Astrocyte (in vitro differentiated cells and primary cell): ENCODE results near the gene RDH11. TPM values are rescaled to one million over a fixed set of nuclear protein-coding genes. Genes with fewer than 3 reads are reported as not detected.

Experiments
- DNase-seq: peaks from one replicate; pipeline ENCODE4 v3.0.0-alpha.2; 2010; ENCODE audit warnings: low read depth
- FAIRE-seq: peaks from 2 replicates; lab custom pipeline; 2011; peaks lifted over from hg19 to GRCh38; lab: Jason Lieb, UNC
- H2AFZ ChIP-seq: 2 replicates; pipeline ENCODE4 v1.6.0; 2012; ENCODE audit warnings: low read depth, low read length, inconsistent platforms
- H3K27ac ChIP-seq: 2 replicates; pipeline ENCODE4 v1.5.1; 2011; ENCODE audit warnings: low read depth, low read length, inconsistent platforms
- H3K27me3 ChIP-seq: 2 replicates; pipeline ENCODE4 v1.6.0; 2011; ENCODE audit warnings: low read length, inconsistent platforms; ENCODE audit not compliant: insufficient read depth
- H3K36me3 ChIP-seq: 2 replicates; pipeline ENCODE4 v1.5.1; 2011; ENCODE audit warnings: low read length, inconsistent platforms; ENCODE audit not compliant: insufficient read depth
- H3K4me1 ChIP-seq: 2 replicates; pipeline ENCODE4 v1.5.1; 2011; ENCODE audit warnings: low read length, inconsistent platforms; ENCODE audit not compliant: insufficient read depth
- H3K4me2 ChIP-seq: 2 replicates; pipeline ENCODE4 v1.6.0; 2012; ENCODE audit warnings: low read length, inconsistent platforms
- H3K4me3 ChIP-seq: 2 replicates; pipeline ENCODE4 v1.5.1; 2011; ENCODE audit warnings: low read depth, mild to moderate bottlenecking, low read length, inconsistent platforms; ENCODE audit not compliant: insufficient read depth
- H3K79me2 ChIP-seq: 2 replicates; pipeline ENCODE4 v1.6.0; 2012; ENCODE audit warnings: mild to moderate bottlenecking, low read length, inconsistent platforms; ENCODE audit not compliant: insufficient read depth
- H3K9ac ChIP-seq: 2 replicates; pipeline ENCODE4 v1.6.0; 2012; ENCODE audit warnings: mild to moderate bottlenecking, low read length, inconsistent platforms
- H3K9me3 ChIP-seq: 2 replicates; pipeline ENCODE4 v1.5.1; 2012; ENCODE audit warnings: low read depth, mild to moderate bottlenecking, low read length, inconsistent platforms; ENCODE audit not compliant: insufficient read depth
- H4K20me1 ChIP-seq: 2 replicates; pipeline ENCODE4 v1.6.0; 2012; ENCODE audit warnings: low read length, inconsistent platforms; ENCODE audit not compliant: insufficient read depth
- H3K27ac Mint-ChIP-seq: one replicate; pipeline ENCODE4 v1.8.0; 2021; ENCODE audit warnings: mild to moderate bottlenecking, mixed read lengths; ENCODE audit not compliant: unreplicated experiment
- H3K27me3 Mint-ChIP-seq: one replicate; pipeline ENCODE4 v1.8.0; 2021; ENCODE audit warnings: low read depth, mixed read lengths; ENCODE audit not compliant: unreplicated experiment
- H3K36me3 Mint-ChIP-seq: one replicate; pipeline ENCODE4 v1.8.0; 2021; ENCODE audit warnings: low read depth, mixed read lengths; ENCODE audit not compliant: unreplicated experiment
- H3K4me1 Mint-ChIP-seq: one replicate; pipeline ENCODE4 v1.8.0; 2021; ENCODE audit warnings: low read depth, mixed read lengths; ENCODE audit not compliant: unreplicated experiment
- H3K4me3 Mint-ChIP-seq: one replicate; pipeline ENCODE4 v1.8.0; 2021; ENCODE audit warnings: mild to moderate bottlenecking, moderate library complexity, mixed read lengths; ENCODE audit not compliant: unreplicated experiment
- H3K9me3 Mint-ChIP-seq: one replicate; pipeline ENCODE4 v1.8.0; 2021; ENCODE audit warnings: mild to moderate bottlenecking, mixed read lengths; ENCODE audit not compliant: unreplicated experiment
- CTCF ChIP-seq: IDR thresholded peaks from 2 replicates; pipeline ENCODE4 v1.5.1; 2011; ENCODE audit warnings: low read depth, mild to moderate bottlenecking, inconsistent platforms, low read length, moderate library complexity; ENCODE audit not compliant: insufficient read depth
- EZH2 ChIP-seq: IDR thresholded peaks from 2 replicates; pipeline ENCODE4 v1.6.1; 2012; ENCODE audit warnings: mild to moderate bottlenecking, low read length, inconsistent platforms; ENCODE audit not compliant: insufficient read depth
- total RNA-seq: library from RNA; stranded (reverse); gene quantifications from 2 replicates; pipeline ENCODE4 v1.2.1, GENCODE V29; 2021

The RDH11 gene
- total RNA-seq, 1 donor from 2014 or later, result 96.2 TPM

- H3K4me1 Mint-ChIP-seq, result peaks cover 12% of the 10 kb centered on the region
- H3K9ac ChIP-seq, result no peak overlapping the region
- H3K9me3 ChIP-seq, result no peaks in the 10 kb centered on the region
- peaks cover 2% of the 10 kb centered on the region for H3K9me3 Mint-ChIP-seq
- H3K36me3 ChIP-seq, result no peaks in the 10 kb centered on the region
- H2AFZ ChIP-seq, result no peak overlapping the region
- H3K27ac ChIP-seq, result no peak overlapping the region
- H3K4me3 Mint-ChIP-seq, result no peak overlapping the region
- H3K4me2 ChIP-seq, result no peak overlapping the region
- TF ChIP-seq EZH2, result no peak
- no peak for TF ChIP-seq CTCF
- no peaks in the 10 kb centered on the region for H3K27me3 ChIP-seq
- no peaks in the 10 kb centered on the region for H3K79me2 ChIP-seq
- H3K36me3 Mint-ChIP-seq, result peaks cover 4% of the 10 kb centered on the region
- no peaks in the 10 kb centered on the region for H4K20me1 ChIP-seq
- no peak for FAIRE-seq
- DNase-seq, result no peak
- H3K4me3 ChIP-seq, result no peak overlapping the region
- H3K27ac Mint-ChIP-seq, result no peak overlapping the region
- H3K4me1 ChIP-seq, result no peaks in the 10 kb centered on the region
- H3K27me3 Mint-ChIP-seq, result no peaks in the 10 kb centered on the region
Measured at GRCh38 chr14:67735336-67736147, 40.0 kb upstream of the RDH11 start.

- Histone ChIP-seq H2AFZ (no peak overlapping the region), H3K4me2 (no peak overlapping the region), H3K27me3 (peaks cover 5% of the 10 kb centered on the region), H3K27ac (no peak overlapping the region), H3K79me2 (no peaks in the 10 kb centered on the region), H3K4me1 (no peaks in the 10 kb centered on the region), H3K9ac (no peak overlapping the region), H3K9me3 (no peaks in the 10 kb centered on the region), H3K4me3 (no peak overlapping the region), H4K20me1 (no peaks in the 10 kb centered on the region), H3K36me3 (no peaks in the 10 kb centered on the region)
- Mint-ChIP-seq H3K4me3 (no peak overlapping the region), H3K27me3 (peaks cover 2% of the 10 kb centered on the region), H3K27ac (no peak overlapping the region), H3K36me3 (peaks cover 4% of the 10 kb centered on the region), H3K9me3 (peaks cover 2% of the 10 kb centered on the region), H3K4me1 (peaks cover 12% of the 10 kb centered on the region)
- no peak for DNase-seq
- TF ChIP-seq CTCF, result no peak
- no peak for TF ChIP-seq EZH2
- FAIRE-seq, result no peak
Measured at GRCh38 chr14:67734675-67735074, 39.1 kb upstream of the RDH11 start.

- no peak for TF ChIP-seq CTCF
- no peak for TF ChIP-seq EZH2
- Histone ChIP-seq H3K79me2 (no peaks in the 10 kb centered on the region), H4K20me1 (no peaks in the 10 kb centered on the region), H3K4me2 (no peak overlapping the region), H2AFZ (no peak overlapping the region), H3K36me3 (no peaks in the 10 kb centered on the region), H3K9me3 (no peaks in the 10 kb centered on the region), H3K27ac (no peak overlapping the region), H3K27me3 (peaks cover 16% of the 10 kb centered on the region), H3K4me1 (no peaks in the 10 kb centered on the region), H3K9ac (no peak overlapping the region), H3K4me3 (no peak overlapping the region)
- Mint-ChIP-seq H3K4me3 (no peak overlapping the region), H3K27me3 (peaks cover 10% of the 10 kb centered on the region), H3K4me1 (peaks cover 7% of the 10 kb centered on the region), H3K36me3 (peaks cover 4% of the 10 kb centered on the region), H3K9me3 (no peaks in the 10 kb centered on the region), H3K27ac (no peak overlapping the region)
- DNase-seq (no peak), FAIRE-seq (no peak)
Measured at GRCh38 chr14:67733616-67734015, 38.1 kb upstream of the RDH11 start.
